GM23248 (cell line): Measurements from ENCODE around the gene HJURP. TPM values are rescaled to one million over a fixed set of nuclear protein-coding genes. Genes with fewer than 3 reads are reported as not detected.

Source experiments
- DNase-seq: peaks from one replicate; pipeline ENCODE4 v3.0.0-alpha.2; 2015
- H2AFZ ChIP-seq: fragments of 200-600 bp; sonication (generic); 2 replicates; pipeline ENCODE4 v1.6.1; 2016; ENCODE audit warnings: antibody characterized with exemption
- H3F3A ChIP-seq: fragments of 200-600 bp; sonication (generic); 2 replicates; pipeline ENCODE4 v1.6.1; 2016; ENCODE audit warnings: mild to moderate bottlenecking, antibody characterized with exemption, mixed run types; ENCODE audit not compliant: insufficient read depth
- H3K27ac ChIP-seq: fragments of 200-600 bp; sonication (generic); 2 replicates; pipeline ENCODE4 v1.5.1; 2016; ENCODE audit warnings: mild to moderate bottlenecking
- H3K27me3 ChIP-seq: fragments of 200-600 bp; sonication (generic); replicated peaks from 2 replicates; pipeline ENCODE4 v1.6.1; 2016; ENCODE audit warnings: mild to moderate bottlenecking; ENCODE audit not compliant: insufficient read depth
- H3K36me3 ChIP-seq: fragments of 200-600 bp; sonication (generic); 2 replicates; pipeline ENCODE4 v1.6.1; 2016; ENCODE audit warnings: low read depth, mild to moderate bottlenecking
- H3K4me1 ChIP-seq: fragments of 200-600 bp; sonication (generic); 2 replicates; pipeline ENCODE4 v1.6.1; 2016; ENCODE audit warnings: mild to moderate bottlenecking; ENCODE audit not compliant: insufficient read depth
- H3K4me2 ChIP-seq: fragments of 200-600 bp; sonication (generic); one replicate; pipeline ENCODE4 v1.6.1; 2016; ENCODE audit warnings: mild to moderate bottlenecking; ENCODE audit not compliant: unreplicated experiment
- H3K4me3 ChIP-seq: fragments of 200-600 bp; sonication (generic); 2 replicates; pipeline ENCODE4 v1.5.1; 2016; ENCODE audit warnings: mild to moderate bottlenecking
- H3K79me2 ChIP-seq: fragments of 200-600 bp; sonication (generic); 2 replicates; pipeline ENCODE4 v1.6.1; 2016; ENCODE audit warnings: mild to moderate bottlenecking; ENCODE audit not compliant: insufficient read depth
- H3K9ac ChIP-seq: fragments of 200-600 bp; sonication (generic); 2 replicates; pipeline ENCODE4 v1.6.1; 2016; ENCODE audit warnings: mild to moderate bottlenecking
- H3K9me2 ChIP-seq: fragments of 200-600 bp; sonication (generic); 2 replicates; pipeline ENCODE4 v1.6.1; 2016; ENCODE audit warnings: mixed run types, mild to moderate bottlenecking, moderate library complexity; ENCODE audit not compliant: insufficient read depth
- H3K9me3 ChIP-seq: fragments of 200-600 bp; sonication (generic); one replicate; pipeline ENCODE4 v1.6.1; 2017; ENCODE audit warnings: low read depth
- H4K20me1 ChIP-seq: fragments of 200-600 bp; sonication (generic); 2 replicates; pipeline ENCODE4 v1.6.0; 2016; ENCODE audit not compliant: insufficient read depth
- EZH2 ChIP-seq: fragments of 200-600 bp; sonication (generic); IDR thresholded peaks from 2 replicates; pipeline ENCODE4 v1.6.1; 2018; ENCODE audit warnings: antibody characterized with exemption, mild to moderate bottlenecking; ENCODE audit not compliant: insufficient read depth, poor library complexity, severe bottlenecking
- EZH2phosphoT487 ChIP-seq: fragments of 200-600 bp; sonication (generic); IDR thresholded peaks from 2 replicates; pipeline ENCODE4 v1.6.1; 2018; ENCODE audit warnings: antibody characterized with exemption, moderate library complexity, mild to moderate bottlenecking, low read depth; ENCODE audit not compliant: insufficient read depth
- WGBS, 2 experiments: methylation state at CpG; one replicate each; pipeline ENCODE4 v1.1.6; 2015 to 2017; ENCODE audit warnings: low lambda C conversion rate in 2 of 2, low coverage in 1 of 2; ENCODE audit errors: missing lambda C conversion rate in 2 of 2; 5-methylcytosine and 5-hydroxymethylcytosine counted together
- in situ Hi-C: fragments of 300-500 bp; cut with MboI; formaldehyde crosslinking; loops from 2 replicates; pipeline ENCODE4 v1.15.0; 2020
- polyA plus RNA-seq: library from polyadenylated mRNA; unstranded; fragments of >200 nt; fragmentation: Nextera tagmentation; extraction: Ambion mirVana; gene quantifications from 2 replicates; pipeline ENCODE4 v1.2.1, GENCODE V29; 2016
- total RNA-seq: library from RNA; depleted of rRNA; stranded (reverse); fragments of >200 nt; shearing (Covaris generic); gene quantifications from 2 replicates; pipeline ENCODE4 v1.2.3, GENCODE V29; 2014

Gene HJURP
- total and polyA plus RNA-seq, 2 experiments from 2014 or later = 13.2 to 13.9 TPM

- peaks cover 20% of the 10 kb centered on the region for H3K79me2 ChIP-seq
- in situ Hi-C loops = no loop called here
- no peak overlapping the region for H3K27ac ChIP-seq
- H3K4me3 ChIP-seq = no peak overlapping the region
- no peak overlapping the region for H3K9ac ChIP-seq
- no peaks in the 10 kb centered on the region for H3K27me3 ChIP-seq
- peaks cover 2% of the 10 kb centered on the region for H3K9me3 ChIP-seq
- no peaks in the 10 kb centered on the region for H3F3A ChIP-seq
- H3K36me3 ChIP-seq = no peaks in the 10 kb centered on the region
- no peak for TF ChIP-seq EZH2
- H3K9me2 ChIP-seq = no peaks in the 10 kb centered on the region
- peak; percentile 37 for DNase-seq
- WGBS, 2 experiments = 53 to 65% methylated on average over 7 of the region's 7 CpGs
- no peak overlapping the region for H3K4me2 ChIP-seq
- H4K20me1 ChIP-seq = no peaks in the 10 kb centered on the region
- H3K4me1 ChIP-seq = no peaks in the 10 kb centered on the region
- H2AFZ ChIP-seq = no peak overlapping the region
Measured at GRCh38 chr2:233832869-233833311, 21.4 kb downstream of the HJURP start.

DNA sequence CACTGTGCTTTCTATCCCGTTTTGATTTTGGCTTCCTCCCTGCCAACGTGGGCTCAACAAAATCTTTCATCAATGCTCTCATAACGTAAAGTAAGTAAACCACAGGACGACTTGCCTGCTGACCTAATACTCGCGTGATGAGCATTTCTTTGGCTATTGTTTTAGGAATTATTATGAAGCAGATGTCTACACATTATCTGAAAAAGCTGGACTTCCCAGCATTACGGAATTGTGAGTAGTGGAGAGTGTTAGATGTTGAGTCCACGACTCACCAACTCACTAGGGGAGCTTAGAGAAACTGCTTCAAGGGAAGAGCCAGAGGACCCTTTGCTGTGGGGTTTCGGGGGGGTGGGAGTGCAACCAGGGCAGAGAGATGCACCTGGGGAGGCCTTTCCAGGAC lies 21.9 kb downstream of the HJURP start:
- H3K27ac ChIP-seq = no peak overlapping the region
- H3K79me2 ChIP-seq = peaks cover 15% of the 10 kb centered on the region
- peaks cover under 1% of the 10 kb centered on the region for H3K9me3 ChIP-seq
- no peaks in the 10 kb centered on the region for H3K27me3 ChIP-seq
- H3K4me3 ChIP-seq = no peak overlapping the region
- no peak overlapping the region for H2AFZ ChIP-seq
- H3K4me2 ChIP-seq = no peak overlapping the region
- H3K4me1 ChIP-seq = no peaks in the 10 kb centered on the region
- in situ Hi-C loops = no loop called here
- no peaks in the 10 kb centered on the region for H4K20me1 ChIP-seq
- no peaks in the 10 kb centered on the region for H3K36me3 ChIP-seq
- no peaks in the 10 kb centered on the region for H3F3A ChIP-seq
- H3K9me2 ChIP-seq = no peaks in the 10 kb centered on the region
- no peak overlapping the region for H3K9ac ChIP-seq
- DNase-seq = peak; percentile 13
- TF ChIP-seq EZH2 (no peak), EZH2phosphoT487 (no peak)
- 75 to 84% methylated on average over 9 of the region's 9 CpGs for WGBS, 2 experiments

DNA sequence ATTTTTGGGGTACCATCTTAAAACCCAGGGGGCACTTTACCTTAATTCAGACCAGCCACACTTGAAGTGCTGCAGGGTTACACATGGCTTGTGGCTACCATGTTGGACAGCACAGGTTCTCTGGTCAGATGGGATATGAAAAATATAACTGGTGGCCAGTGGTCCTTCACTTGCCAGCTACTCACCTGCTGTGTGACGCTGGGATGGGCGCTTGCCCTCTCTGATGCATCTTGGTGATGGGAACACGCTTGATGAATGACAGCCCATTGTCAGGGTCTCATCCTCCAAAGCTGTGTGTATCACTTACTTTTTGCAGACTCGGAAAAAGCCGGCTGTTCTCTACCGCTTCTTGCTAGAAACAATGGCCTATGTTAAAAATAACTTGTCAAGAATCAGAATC lies 22.5 kb downstream of the HJURP start:
- H3K27ac ChIP-seq = no peak overlapping the region

DNA sequence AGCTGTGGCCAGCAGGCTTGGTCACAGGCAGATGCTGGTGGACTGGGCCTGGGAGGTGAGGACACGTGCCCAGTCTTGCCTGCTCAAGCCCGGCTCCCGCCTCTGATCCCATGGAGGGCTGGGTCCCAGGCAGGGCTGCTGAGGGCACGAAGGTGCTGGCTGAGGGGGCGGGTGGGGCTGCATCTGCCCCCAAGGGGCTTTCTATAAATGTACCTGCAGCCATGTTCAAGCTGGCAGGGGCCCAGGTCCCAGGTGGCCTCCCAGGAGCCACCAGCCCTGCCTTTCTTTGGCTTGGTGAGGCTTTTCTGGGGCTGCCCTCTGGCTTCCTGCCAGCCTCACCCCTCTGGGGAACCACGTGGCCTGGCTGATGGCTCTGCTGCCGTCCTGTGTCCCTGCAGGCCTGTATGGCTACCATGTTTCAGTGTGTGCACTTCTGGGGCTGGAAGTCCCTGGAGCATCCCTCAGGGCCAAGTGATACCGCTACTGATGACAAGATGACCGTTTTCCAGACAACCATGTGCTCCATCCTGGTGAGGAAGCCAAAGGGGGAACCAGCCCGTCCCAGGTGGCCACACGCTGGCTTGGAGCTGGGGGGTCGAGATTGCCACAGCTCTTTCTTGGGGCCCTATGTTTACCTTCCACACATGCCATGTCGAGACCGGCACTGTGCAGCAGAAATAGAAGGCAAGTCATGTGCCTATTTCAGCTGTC lies 23.2 kb downstream of the HJURP start:
- no peaks in the 10 kb centered on the region for H3K9me2 ChIP-seq
- H3K9ac ChIP-seq = no peak overlapping the region
- no peak overlapping the region for H3K4me3 ChIP-seq
- no peaks in the 10 kb centered on the region for H3K9me3 ChIP-seq
- WGBS, 2 experiments = 71 to 75% methylated on average over 12 to 14 of the region's 14 CpGs
- no peaks in the 10 kb centered on the region for H4K20me1 ChIP-seq
- H3K79me2 ChIP-seq = peaks cover 2% of the 10 kb centered on the region; the same call in 1 of the 2 replicates
- H3K27me3 ChIP-seq = no peaks in the 10 kb centered on the region
- no peaks in the 10 kb centered on the region for H3F3A ChIP-seq
- no peaks in the 10 kb centered on the region for H3K36me3 ChIP-seq
- TF ChIP-seq EZH2 (no peak), EZH2phosphoT487 (no peak)
- no peak for DNase-seq
- H3K4me2 ChIP-seq = no peak overlapping the region
- H3K4me1 ChIP-seq = no peaks in the 10 kb centered on the region
- no peak overlapping the region for H2AFZ ChIP-seq
- in situ Hi-C loops = no loop called here
- H3K27ac ChIP-seq = no peak overlapping the region

More for the DNA sequence above, 22.5 kb downstream of the HJURP start:
- H3K4me1 ChIP-seq = no peaks in the 10 kb centered on the region
- no peak overlapping the region for H2AFZ ChIP-seq
- H3K27me3 ChIP-seq = no peaks in the 10 kb centered on the region
- WGBS, 2 experiments = 98 to 99% methylated on average over 6 of the region's 6 CpGs
- no peak overlapping the region for H3K4me3 ChIP-seq
- no peaks in the 10 kb centered on the region for H3K36me3 ChIP-seq
- H3F3A ChIP-seq = no peaks in the 10 kb centered on the region
- H3K9me3 ChIP-seq = no peaks in the 10 kb centered on the region
- DNase-seq = no peak
- H3K4me2 ChIP-seq = no peak overlapping the region
- in situ Hi-C loops = no loop called here
- TF ChIP-seq EZH2phosphoT487 (no peak), EZH2 (no peak)
- H3K9me2 ChIP-seq = no peaks in the 10 kb centered on the region
- no peak overlapping the region for H3K9ac ChIP-seq
- H3K79me2 ChIP-seq = peaks cover 9% of the 10 kb centered on the region; the same call in 1 of the 2 replicates
- H4K20me1 ChIP-seq = no peaks in the 10 kb centered on the region
